Hematopoietic multipotent progenitor cell treated with erythropoietin and hydrocortisone succinate and interleukin-3 and kit ligand, for 15 days (in vitro differentiated cells): Measurements from ENCODE around the gene NHLH2.

Experiments
- DNase-seq: peaks from one replicate; pipeline ENCODE4 v3.0.0-alpha.2; 2015; ENCODE audit warnings: low spot score

The NHLH2 gene

DNA sequence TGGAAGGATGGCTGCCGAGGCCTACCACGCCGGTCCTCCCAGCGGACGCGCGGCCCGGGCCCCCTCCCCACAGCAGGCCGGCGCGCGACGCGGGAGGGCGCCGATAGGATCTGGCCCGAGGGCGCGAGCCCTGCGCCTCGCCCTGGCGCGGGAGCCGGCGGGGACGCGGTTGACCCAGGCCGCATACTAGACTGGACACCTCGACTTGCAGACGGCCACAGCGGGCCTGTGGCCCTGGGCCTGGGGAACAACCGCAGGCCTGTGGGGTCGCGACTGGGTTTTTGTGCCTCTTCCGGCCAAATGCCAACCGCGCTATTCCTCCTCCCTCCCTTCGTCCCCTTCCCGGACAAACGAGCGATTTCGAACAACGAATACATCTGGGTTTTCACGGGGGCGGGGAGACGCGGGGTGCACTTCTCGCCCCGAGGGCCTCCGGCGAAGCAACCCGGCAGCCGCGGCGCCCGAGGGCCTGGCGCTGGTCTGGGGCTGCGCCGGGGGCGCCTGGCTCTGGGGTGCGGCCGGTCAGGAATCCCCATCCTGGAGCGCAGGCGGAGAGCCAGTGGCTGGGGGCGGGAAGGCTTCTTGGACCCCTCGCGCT is 2.4 kb downstream of the NHLH2 start:
- no peak for DNase-seq

DNA sequence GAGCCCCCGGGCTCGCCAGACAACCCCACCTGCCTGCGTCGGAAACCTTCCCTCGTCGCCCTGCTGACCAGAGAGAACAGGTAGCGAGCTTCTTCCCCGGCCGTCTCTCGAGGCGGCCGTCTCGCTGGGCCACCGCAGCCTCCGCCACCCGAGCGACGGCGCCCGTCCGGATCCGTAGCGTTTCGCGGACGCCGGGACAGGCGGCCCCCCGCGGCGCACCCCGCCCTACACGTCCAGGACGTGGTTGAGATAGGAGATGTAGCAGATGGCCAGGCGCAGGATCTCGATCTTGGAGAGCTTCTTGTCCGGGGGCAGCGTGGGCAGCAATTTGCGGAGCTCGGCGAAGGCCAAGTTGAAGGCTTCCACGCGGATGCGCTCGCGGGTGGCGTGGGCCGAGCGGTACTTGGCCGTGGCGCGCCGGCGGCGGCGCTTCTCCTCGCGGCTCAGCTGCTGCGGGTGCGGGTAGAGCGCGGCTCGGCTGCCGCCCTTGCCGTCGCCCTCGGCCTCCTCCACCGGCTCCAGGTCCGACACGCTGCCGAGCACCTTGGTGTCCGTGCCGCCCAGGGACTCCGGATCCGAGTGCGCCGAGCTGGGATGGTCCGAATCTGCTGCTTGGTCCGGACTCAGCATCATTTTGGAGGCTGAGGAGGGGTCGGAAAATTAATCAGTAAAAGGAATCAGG is 3.0 kb downstream of the NHLH2 start:
- no peak for DNase-seq

DNA sequence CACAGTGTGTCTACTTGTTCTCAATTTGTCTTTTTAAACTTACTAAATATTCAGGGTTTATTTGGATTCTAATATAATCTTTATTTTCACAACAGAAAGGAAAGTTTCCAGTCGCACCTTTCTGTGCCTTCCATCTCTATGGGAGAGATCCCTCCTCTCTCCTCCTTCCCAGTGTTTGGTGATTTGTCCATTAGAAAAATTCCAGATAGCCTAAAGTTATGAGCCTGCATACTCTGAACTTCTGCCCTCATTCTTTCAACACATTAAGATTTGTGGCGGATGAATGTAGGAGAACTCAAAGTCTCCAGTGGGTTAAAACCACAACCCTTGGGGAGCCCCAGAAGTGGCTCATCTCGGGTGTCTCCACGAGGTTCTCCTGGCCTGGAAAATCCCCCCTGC is 3.6 kb downstream of the NHLH2 start:
- no peak for DNase-seq

DNA sequence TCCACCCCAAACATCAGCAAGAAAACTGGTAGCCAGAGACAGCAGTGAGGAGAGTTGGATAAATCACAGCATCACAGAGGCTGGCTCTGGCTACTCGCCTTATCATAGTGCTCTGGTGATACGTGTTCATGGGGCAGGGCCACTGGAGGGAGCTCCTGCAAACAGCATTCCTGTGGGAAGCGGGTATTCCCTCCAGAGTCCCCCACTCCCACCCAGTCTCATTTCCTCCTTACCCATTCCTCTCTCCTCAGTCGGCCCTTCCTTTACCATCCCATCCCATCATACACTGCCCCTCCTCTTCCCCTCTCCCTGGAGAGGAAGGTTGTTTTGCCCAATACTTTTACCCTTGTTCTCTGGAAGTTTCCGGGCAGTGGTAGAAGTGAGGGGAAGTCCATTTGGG is 7.1 kb downstream of the NHLH2 start:
- no peak for DNase-seq

DNA sequence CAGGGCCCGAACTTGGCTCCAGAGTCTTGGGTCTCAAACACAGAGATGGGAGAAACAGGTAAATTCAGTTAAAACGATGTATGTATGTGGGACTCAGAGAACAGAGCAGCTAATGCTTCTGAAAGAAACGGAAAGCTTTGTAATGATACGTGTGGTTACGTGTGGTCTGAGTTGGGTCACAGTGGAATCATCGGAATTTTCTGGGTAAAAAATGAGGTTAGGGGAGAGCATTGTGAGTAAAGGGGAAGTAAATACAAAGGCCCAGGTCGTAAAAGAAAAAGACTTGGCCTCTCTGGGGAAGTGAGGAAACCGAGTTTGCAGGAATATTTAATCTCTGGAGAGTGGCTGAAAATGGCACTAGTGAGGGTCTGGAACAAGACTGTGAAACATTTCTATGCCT is 8.3 kb downstream of the NHLH2 start:
- DNase-seq = no peak

DNA sequence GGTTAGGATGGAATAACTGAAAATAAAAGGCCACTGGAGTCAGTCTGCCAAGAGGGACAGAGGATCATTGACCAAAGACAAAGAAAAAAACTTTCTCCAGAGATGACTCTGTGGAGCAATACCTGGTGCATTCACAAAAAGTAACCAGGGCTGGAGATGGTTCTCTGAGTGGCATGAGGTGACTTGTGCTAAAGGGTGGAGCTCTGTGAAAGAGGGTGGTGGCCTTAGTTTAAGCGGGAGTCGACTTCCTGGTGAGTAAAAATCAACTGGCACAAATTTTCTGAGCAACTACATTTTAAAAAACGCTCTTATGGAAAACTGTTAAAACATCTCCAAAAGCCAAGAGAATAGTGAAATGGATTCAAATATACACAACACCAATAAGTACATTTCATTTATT is 10.0 kb downstream of the NHLH2 start:
- no peak for DNase-seq

DNA sequence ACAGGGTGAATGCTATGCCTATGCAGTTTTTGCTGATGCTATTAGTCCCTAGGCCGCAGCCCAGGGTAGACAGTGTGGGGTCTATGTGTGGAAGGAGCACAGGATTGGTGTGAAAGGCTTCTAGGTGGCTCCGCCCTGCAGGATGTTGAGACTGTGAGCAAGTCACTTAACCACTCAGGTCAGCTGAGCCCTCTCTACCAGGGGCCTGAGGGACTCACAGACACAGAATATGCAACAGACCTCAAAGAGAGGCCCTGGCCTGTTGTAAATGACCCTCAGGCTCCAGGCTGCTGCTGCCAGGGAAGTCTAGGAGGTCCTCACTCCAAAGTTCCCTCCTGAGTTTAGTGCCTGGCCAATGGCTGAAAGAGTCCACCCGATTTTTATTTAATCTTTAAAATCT is 11.0 kb downstream of the NHLH2 start:
- DNase-seq = no peak

DNA sequence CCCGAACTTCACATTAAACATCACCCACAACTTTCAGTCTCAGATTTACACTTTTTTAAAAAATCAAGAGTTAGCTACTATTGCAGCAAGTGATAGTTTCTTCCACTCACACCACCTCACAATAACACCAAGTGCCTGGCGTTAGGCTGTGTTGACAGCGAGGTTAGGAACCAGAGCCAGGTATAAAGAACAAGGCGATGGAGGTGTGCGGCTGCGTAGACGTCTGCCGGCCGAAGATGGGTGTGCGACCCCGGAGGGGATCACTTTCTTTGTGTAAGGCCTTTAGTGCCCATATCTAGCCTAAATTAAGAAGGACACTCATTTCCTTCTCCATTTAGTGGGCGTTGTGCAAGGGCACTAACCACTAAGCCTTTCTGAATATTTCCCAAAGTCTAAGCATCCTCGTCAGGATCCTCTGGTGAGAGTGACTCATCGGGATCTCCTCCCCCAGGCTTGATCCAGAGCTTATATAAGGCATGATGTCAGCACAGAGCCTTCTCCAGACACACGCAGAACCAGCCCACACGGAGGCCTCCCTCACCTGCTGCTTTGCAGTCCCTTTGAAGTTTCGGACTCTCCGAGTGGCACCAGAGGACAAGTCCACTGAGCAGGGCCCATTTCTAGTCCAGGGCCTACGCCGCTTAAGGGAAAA is 11.8 kb downstream of the NHLH2 start:
- DNase-seq = no peak

DNA sequence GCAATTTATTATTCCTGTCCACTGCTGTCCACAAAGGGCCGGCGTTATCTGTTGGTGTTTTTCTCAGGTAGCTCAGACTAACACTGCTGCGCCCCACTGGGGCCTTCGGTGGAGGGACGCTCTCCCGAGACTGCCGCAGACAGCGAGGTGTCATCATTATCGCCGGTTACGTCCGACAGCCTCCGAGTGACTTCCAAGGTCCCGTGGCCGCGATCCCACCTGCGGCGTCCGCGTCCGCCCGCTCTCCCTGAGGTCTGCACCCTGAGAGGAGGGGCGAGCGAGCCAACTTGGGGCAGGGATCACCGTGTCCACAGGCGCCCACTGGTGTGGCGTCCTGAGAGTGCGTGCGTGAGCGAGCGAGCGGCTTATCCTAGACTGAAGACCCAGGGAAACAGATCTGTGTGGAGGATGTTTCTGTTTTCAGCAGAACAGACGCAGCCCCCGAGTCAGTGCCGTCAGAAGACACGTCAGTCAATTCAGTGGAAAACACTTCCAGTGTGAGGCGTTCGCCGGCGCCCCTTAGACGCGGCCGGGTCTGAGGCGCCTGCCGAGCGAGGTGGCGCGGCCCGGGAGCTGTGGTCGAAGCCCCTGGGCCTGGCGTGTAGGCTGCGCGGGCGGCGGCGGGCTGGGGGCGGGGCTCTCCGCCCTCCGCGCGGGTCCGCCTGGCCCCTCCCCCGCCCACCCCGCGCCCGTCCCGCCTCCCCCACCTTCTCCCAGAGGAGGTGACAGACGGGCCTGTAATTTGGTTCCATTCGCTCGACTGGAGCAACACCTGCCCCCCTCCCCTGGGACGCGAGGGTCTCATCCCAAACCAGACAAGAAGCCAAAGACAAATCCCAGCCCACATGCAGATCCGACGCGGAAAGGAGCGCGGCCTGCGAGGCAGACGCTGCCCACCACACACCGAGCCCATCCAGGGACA is 12.6 kb downstream of the NHLH2 start:
- DNase-seq = no peak

DNA sequence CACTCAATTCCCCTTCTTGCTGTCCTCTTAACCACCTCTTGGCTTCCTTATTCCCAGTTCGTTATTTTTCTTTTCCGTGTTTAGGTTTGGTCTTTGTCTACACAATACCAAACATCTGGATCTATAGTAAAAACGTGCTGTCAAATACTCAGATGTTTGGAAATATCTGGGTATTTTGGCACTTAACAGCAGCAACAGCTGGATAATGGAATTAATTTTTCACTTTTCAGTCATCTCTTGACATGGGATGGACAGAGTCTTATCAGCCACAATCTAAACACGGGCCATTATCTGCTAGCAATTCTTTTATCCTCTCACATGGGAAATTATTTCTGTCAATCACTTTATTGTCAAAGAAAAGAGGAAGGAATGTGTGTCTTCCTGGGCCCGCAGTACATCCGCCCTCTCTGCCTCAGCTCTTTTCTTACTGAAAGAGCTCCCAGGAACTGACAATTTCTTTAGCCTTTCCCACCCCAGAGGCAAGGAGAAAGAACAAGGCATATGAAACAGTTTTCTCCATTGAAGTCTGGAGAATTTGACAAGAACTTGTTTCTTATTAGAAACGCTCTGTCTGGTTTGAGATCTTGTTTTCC is 13.4 kb downstream of the NHLH2 start:
- DNase-seq = no peak

DNA sequence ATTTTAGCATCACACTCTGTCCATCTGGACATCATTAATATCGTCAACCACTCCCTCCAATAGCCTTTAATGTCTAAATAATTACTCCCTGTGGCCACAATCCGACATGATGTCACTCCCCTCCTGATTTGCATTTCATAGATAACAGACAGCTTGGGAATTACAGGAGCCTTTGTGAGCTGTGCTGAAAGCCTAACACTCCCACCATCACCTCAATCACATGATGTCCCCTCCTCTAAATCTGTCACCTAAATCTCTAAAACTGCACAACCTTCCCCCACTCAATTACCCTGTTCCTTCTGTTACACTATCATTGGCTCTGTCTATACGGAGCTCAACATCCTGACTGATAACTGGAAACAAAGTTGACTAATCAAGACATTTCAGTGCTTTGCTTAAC is 14.3 kb downstream of the NHLH2 start:
- DNase-seq = no peak

DNA sequence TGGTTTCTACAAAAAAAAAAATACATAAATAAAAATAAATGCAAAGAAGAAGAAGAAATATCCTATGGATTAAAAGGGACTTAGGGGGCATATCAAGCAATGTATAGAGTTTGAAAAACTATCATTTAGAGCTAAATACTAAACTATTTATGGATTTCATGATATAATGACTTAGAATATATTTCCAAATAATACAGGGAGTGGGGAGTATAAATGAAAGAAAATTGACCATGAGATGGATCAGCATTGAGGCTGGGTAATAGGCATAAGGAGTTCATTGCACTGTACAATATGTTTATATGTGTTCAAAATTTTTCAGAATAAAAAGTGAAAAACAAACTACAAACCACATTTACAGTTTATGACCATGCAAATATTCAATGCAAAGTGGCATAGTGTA is 18.8 kb downstream of the NHLH2 start:
- DNase-seq = no peak

DNA sequence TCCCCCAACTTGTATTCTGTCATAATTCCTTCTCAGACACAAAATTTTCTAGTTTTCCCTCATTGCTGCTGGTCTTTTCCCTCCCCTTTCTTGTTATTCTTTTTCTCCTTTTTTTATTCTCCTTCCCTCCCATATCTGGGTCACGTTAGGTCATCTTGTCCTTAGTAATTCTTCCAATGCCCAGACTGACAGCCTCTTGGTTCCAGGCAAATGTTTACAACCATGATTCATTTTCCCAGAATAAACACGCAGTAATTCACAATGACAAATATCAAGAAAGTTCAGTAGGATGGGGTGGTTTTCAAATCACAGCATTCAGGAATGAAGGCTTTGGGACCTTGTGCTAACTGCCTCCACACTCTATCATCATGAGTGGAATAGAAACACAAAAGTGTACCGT is 25.2 kb downstream of the NHLH2 start:
- DNase-seq = no peak

DNA sequence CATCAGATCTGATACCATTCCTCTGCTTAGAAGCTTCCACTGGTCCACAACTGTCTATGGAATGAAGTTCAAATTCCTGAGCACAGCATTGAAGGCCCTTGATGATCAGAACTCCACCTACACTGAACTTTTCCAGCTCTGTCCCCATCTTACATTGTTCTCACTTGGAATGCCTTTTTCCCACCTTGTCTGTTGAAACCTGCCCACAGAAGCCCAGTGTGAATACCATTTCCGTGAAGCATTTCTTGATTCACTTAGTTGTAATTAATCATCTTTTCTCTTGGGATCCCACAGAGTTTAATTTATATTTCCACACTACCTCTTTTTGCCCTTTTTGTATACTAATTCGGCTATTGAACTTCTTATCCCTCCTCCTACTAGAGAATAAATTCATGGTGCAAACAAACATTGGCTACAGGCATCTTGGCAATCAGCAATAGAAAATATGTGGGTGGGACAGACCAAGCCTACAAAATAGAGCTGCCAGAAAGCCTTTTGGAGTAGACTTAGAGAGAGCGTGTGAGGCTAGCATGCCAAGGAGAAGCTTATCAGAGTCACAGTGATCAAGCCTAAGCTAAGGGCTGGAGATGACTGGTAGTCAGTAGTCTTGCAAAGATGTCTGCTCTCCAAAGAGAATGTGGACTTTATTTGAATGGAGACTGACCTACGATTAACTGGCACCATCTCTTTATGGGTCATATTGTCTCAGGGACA is 26.1 kb downstream of the NHLH2 start:
- DNase-seq = no peak

DNA sequence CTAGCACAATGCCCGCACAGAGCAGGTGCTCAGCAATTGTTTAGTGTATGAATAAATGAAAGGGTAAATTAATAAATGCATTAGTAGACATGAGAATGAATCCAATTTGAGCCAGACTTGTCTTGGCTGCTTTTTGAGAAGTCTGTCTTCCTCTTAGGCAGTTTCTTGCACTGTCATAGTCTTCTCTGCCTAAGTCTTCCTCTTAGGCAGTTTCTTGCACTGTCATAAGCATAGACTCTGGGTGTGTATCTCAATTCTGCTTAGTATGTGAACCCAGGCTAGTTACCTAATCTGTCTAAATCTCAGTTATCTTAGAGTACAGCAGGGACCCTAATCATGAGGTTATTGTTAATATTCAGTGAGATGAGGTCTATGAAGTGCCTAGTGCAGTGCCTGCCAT is 27.2 kb downstream of the NHLH2 start:
- DNase-seq = no peak

DNA sequence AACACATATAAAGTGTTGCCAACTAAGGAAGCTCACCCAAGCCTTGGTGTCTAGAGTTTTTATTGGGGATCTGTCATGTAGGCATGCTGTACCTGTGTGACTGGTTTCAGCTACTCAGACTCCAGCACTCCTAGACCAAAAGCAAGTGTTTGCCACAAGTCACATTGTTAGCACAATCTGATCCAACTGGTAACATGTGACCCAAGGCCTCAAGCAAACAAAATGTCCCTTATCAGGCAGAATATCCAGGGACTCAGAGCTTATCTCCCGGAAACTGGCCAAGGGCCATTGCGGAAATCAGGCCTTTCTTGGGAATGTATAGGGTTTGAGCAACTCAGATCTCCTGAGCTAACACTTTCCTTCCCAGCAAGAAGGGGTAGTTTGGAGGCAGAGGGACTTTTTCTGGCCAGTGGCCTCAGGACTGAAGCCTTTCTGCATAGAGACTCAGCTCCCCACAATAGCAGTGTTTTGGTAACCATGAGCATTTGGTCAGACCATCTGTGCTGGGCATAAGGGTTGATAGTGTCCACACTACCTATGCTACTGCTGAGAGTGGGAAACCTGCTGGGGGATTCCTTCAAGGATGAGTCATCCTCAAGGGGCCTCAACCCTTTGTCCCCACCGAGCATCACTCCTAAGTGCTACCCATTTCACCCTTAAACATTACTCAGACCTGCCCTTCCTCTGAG is 29.6 kb downstream of the NHLH2 start:
- no peak for DNase-seq

DNA sequence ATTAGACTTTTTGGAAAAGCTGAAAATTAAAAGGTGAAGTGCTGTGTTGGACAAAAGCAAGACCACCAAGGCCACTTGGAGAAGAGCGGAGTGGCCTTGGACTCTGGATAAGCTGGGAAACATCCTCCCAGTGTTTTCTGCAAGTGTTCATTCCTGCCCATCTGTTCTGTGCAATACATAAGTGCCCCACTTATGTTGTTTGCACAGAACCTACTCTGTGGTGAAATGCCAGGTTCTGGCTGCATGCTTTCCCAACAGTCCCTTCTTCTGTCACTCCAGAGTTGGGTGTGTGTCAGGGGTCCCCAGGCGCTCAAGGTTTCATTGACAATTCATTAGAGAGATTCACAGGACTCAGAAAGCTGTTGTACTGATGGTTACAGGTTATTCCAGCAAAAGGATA is 30.3 kb downstream of the NHLH2 start:
- DNase-seq = no peak

DNA sequence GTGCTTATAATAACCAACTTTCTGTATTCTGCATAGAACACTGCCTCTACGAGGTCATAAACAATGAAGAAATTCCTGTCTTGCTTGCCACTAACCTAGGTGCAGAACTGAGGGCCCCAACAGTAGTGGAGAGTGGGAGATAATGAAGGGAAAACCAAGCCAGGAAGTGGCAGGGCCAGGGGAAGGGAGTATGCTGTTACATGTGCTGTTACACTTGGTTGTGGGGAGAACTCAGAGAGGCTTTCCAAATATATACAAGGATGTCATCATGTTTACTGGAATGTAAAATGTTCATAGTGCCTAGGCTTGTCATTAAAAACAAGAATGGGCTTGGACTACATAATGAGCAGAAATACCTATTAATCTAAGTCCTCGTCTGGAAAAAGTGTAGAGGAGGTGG is 31.1 kb downstream of the NHLH2 start:
- no peak for DNase-seq

DNA sequence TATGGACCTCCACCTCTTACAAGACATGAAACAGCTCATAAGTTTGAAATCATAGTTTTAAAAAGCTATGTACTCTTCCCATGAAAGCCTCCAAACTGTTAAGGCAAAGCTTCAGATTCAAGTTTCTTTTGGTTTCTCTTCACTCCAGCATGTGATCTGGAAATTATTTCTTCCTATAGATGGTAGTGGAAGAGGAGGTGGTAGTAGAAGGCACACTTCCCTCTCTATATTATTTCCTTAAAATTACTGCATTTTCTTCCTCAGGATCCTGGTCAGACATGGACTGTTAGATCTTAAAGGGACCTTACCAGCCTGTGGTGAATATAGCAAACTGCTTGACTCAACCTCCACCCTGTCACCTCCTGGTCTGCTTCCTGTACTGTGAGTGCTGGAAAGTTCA is 31.9 kb downstream of the NHLH2 start:
- no peak for DNase-seq

DNA sequence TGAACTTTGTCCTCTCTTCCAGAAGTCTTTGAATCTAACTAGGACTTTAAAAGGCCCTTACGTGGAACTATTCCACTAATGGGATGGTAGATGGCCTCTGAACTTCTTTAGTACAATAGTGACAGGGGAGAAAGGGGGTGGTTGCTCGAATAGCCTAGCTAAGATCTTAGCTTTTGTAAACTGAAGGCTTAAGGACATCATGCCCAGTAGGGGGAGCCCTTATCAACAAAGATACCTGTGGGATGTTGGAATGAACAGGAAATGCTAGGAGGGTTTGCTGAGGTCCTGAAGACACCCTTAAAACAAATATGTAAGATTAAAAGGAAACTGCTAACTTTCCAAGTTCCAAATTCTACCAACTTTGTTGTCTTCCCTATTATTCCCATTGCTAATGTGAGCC is 33.2 kb downstream of the NHLH2 start:
- peak; percentile 49 for DNase-seq

DNA sequence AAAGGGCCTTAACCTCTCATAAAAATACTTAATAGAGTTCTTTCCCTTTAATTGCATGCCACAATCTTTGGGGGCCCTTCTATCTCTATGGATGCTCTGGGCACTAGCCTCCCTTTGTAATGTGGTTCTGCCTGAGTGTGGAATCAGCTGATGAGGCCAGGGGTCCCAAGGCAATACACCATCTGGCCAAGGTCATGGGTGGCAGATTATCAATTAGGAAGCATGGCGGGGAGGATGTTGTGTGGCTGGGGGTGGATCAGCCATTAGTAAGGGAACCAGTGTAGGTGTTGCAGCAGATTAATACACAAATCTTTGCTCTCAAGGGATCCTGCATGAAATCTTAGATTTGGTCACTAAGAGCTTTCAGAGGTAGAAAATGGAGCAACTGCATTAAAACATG is 35.3 kb downstream of the NHLH2 start:
- no peak for DNase-seq
